22Rv1 (cell line): Measurements from ENCODE around the gene IPO13.

ENCODE experiments used
- H3K27ac ChIP-seq: fragments of 450-650 bp; 2 replicates; pipeline ENCODE4 v1.5.1; 2017
- ZFX ChIP-seq: fragments of 450-650 bp; IDR thresholded peaks from 2 replicates; pipeline ENCODE4 v1.6.1; 2017; ENCODE audit warnings: antibody characterized with exemption, borderline replicate concordance
- TF ChIP-seq, protein P1 (sequence below): fragments of 450-650 bp; IDR thresholded peaks from 2 replicates; pipeline ENCODE4 v1.5.1; 2017; ENCODE audit warnings: mild to moderate bottlenecking

The IPO13 gene

DNA sequence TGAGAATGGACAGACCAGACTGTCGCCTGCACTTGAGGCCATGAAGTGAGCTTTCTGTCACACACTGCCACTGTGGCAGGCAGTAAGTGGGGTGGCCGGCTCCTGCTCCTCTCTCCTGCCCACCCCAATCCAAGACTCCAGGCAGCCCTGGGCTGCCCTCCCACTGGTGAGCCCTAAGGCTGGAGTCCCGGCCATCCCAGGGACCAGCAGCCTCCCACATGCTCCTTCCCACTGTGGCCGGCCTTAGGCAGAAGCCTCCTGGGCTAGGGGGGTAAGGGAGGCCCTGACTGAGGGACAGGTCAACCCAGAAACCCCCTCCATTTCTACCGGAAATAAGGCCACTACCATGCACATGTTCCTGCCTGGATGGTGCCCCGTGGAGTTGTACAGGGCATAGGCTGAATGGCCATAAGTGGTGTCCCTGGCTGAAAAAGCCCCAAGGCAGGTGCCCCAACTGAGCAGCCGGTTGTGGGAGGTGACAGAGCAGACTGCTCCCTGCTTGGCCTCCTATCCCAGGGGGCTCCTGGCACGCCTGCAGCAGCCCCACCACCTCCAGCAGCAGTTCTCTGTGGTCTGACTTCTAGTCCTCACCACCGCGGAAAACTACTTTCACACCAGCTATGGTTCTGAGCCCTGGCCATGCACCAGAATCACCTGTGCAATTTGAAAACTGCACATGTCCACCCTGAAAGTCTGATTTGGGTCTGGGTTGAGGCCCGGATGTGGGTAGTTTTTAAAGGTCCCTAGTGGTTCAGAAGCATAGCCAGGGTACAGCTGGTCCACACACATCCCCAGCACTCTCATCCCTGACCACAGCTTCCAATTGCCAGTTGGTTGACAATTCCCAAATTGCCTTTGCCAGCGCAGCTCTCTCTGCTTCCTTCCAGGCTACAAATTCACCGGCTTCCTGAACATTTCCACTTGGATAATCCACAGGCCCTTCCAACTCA, 14.8 kb upstream of the IPO13 start:
- TF ChIP-seq, protein P1, sequence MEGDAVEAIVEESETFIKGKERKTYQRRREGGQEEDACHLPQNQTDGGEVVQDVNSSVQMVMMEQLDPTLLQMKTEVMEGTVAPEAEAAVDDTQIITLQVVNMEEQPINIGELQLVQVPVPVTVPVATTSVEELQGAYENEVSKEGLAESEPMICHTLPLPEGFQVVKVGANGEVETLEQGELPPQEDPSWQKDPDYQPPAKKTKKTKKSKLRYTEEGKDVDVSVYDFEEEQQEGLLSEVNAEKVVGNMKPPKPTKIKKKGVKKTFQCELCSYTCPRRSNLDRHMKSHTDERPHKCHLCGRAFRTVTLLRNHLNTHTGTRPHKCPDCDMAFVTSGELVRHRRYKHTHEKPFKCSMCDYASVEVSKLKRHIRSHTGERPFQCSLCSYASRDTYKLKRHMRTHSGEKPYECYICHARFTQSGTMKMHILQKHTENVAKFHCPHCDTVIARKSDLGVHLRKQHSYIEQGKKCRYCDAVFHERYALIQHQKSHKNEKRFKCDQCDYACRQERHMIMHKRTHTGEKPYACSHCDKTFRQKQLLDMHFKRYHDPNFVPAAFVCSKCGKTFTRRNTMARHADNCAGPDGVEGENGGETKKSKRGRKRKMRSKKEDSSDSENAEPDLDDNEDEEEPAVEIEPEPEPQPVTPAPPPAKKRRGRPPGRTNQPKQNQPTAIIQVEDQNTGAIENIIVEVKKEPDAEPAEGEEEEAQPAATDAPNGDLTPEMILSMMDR = no peak
- no peak for TF ChIP-seq ZFX
- H3K27ac ChIP-seq = no peak overlapping the region

DNA sequence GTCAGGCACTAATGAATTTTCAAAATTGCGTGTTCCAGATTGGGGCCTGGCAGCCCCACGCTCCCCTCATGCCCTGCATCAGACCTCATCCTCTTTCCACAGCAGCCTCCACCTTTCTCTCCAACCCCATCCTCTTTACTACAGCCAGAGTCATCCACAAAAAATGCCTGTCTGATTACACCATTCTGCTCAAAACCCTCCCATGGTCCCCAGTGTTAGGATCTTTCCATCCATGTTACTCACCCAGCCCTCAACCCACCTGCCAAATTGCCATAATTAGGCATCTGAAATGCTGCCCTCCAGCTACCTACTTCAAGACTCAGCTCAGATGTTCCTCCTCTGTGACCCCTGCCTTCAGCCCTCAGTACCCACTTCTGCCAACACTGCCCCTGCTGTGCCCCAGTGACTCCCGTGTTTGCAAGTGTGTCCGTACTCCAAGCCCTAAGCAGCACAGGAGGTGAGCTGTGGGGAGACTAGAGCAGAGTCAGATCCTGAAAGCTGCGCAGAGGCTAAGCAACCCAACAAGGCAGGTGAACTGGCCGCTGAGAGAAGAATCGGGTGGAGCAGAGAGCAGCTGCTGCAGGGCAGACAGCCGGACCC, 13.9 kb upstream of the IPO13 start:
- peak overlapping the region; percentile 92; the same call in 1 of the 2 replicates for H3K27ac ChIP-seq
- TF ChIP-seq, protein P1 = no peak
- no peak for TF ChIP-seq ZFX

DNA sequence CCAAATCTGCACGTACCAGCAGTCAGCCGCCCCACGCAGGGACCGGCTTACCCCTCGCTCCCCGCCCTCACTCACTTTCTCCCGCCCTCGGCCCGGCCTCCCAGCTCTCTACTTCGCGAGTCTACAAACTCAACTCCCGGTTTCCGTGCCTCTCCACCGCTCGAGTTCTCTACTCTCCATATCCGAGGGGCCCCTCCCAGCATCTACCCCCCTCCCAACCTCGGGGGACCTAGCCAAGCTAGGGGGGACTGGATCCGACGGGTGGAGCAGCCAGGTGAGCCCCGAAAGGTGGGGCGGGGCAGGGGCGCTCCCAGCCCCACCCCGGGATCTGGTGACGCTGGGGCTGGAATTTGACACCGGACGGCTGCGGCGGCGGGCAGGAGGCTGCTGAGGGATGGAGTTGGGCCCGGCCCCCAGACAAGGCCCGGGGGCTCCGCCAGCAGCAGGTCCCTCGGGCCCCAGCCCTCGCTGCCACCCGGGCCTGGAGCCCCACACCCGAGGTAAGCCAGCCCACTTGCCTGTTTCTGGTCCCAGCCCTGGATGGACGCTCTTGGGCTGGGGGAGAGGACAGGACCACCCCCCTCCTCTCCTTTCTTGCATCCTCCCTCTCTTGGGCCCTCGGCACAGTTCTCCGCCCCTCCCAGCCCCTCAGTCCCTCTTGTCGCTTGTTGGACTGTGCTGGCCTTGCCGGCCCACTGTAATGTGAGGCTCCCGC, 13.2 kb upstream of the IPO13 start, which contains the start of gene ARTN:
Gene ARTN, plus strand, starts transcription at position 416 of the 715 bp plus-strand sequence. CDS start 1,856 bp downstream, outside the sequence.
- H3K27ac ChIP-seq = peak within 1 kb of the TSS; percentile 92
- TF ChIP-seq, protein P1 = no peak
- TF ChIP-seq ZFX = no peak

DNA sequence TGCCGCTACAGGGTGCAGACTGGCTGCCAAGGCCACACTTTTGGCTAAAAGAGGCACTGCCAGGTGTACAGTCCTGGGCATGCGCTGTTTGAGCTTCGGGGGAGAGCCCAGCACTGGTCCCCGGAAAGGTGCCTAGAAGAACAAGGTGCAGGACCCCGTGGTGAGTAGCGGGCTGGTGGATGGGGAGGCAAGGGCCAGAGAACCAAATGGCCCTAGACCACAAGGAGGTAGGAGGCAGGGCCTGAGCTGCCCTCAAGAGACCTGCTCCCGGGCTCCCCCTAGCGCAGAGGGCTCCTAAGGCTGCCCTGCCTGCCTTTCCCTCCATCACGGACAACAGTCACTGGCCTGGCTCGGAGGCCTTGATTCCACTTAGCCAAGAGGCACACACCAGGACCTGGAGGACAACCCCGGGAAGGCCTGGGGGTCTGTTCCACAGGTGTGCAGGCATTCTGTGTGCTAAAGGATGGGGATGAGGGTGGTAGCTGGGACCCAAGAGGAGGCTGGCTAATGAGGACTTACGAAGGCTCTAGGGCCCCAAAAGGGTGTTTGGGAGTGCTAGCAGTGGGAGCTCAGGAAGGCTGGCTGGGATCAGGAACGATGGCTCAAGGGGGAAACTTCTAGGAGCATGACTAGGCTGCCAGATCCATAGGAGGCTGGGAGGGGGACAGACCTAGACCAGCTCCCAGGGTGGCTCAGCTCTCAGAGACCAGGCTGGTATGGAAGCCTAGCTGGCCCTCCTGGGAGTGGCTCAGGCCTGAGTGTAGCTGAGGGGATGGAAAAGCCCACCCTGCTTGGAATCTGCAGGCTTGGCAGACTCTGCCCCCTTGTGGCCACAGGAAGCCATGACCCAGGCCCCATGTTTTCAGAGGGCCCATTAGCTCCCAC, 12.4 kb upstream of the IPO13 start:
- TF ChIP-seq, protein P1 = peak; percentile 85
- no peak for TF ChIP-seq ZFX
- peak overlapping the region; percentile 92 for H3K27ac ChIP-seq

DNA sequence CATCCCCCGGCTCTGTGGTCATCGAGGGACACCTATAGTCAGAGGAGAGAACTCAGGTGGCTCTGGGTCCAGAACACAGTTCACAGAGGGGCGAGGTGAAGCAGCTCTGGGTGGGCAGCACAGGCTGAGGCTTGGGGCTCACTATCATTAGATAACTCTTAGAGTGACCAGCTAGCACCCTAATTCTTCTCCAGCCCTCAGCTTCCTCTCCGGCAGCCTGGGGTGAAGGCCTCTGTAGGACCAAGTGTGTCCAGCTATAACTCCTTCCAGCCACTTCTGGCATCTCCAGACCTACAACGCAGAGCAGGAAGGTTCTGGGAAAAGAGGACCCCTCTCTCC, 11.8 kb upstream of the IPO13 start:
- TF ChIP-seq, protein P1 = no peak; the same call in 1 of the 2 replicates
- TF ChIP-seq ZFX = no peak
- H3K27ac ChIP-seq = peak overlapping the region; percentile 92

DNA sequence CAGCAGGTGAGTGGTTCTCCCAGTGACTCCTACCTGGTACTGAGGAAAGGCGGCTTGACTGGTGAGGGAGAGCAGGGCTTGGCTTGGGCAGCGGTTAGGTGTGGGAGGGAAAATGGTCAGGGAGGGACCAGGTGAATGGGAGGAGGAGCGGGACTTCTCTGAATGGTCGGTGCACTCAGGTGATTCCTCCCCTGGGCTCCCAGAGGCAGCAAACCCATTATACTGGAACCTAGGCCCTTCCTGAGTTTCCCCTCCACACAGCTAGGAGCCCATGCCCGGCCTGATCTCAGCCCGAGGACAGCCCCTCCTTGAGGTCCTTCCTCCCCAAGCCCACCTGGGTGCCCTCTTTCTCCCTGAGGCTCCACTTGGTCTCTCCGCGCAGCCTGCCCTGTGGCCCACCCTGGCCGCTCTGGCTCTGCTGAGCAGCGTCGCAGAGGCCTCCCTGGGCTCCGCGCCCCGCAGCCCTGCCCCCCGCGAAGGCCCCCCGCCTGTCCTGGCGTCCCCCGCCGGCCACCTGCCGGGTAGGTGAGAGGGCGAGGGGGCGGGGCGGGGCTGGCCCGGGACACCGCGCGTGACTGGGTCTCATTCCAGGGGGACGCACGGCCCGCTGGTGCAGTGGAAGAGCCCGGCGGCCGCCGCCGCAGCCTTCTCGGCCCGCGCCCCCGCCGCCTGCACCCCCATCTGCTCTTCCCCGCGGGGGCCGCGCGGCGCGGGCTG, 10.9 kb upstream of the IPO13 start:
- H3K27ac ChIP-seq = peak overlapping the region; percentile 92
- no peak for TF ChIP-seq ZFX
- TF ChIP-seq, protein P1 = no peak
